Glomerular endothelial cell (primary cell): Measurements from ENCODE around the gene PRCC. TPM values are rescaled to one million over a fixed set of nuclear protein-coding genes. Genes with fewer than 3 reads are reported as not detected.

Experiments used
- DNase-seq: peaks from one replicate; pipeline ENCODE4 v3.0.0-alpha.2; 2011; ENCODE audit warnings: low read depth, low spot score; ENCODE audit errors: extremely low read depth
- total RNA-seq: library from RNA; depleted of rRNA; stranded (reverse); fragments of >200 nt; gene quantifications from 2 replicates; pipeline ENCODE4 v1.2.3, GENCODE V29; 2015

Gene PRCC, protein sequence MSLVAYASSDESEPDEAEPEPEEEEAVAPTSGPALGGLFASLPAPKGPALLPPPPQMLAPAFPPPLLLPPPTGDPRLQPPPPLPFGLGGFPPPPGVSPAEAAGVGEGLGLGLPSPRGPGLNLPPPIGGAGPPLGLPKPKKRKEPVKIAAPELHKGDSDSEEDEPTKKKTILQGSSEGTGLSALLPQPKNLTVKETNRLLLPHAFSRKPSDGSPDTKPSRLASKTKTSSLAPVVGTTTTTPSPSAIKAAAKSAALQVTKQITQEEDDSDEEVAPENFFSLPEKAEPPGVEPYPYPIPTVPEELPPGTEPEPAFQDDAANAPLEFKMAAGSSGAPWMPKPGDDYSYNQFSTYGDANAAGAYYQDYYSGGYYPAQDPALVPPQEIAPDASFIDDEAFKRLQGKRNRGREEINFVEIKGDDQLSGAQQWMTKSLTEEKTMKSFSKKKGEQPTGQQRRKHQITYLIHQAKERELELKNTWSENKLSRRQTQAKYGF
- 51.5 and 55.0 TPM in 2 replicates for total RNA-seq

DNA sequence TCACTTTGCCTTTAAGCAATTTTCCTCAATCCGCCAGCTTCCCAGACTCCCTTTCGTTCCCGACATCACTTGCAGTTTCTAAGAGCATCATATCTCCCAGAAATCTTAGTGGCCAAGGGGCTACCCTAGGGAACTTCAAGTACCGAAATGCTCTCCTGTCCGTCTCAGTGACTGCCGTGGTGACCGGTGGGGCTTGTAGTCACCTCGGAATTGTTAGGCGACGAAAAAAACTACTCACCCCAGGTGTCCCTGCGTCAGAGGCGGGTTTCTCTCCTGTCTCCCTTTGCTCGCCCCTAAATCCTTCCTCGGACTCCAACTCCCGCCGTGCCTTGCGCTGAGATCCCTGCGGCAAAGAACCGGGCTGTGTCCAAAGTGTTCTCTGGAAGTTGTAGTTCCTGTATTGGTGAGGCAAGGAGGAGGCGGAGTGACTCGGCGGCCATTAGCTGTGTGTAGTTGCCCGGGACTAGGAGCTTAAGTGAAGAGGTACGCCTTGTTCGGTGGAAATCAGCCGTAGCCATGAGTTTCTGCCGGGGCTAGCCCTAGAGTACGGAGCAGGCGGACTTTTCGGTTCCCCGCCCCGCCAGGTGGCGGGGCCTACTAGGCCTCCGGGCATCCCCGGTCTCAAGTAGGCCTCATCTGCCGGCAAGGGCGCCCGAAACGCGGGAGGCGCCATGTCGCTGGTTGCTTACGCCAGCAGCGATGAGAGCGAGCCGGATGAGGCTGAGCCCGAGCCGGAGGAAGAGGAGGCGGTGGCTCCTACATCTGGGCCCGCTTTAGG is at the start of gene PRCC:
TSS of gene PRCC (plus strand) at position 435 of the 778 bp plus-strand sequence. CDS start at position 672, 237 bp downstream.
- DNase-seq, result peak; percentile 99

DNA sequence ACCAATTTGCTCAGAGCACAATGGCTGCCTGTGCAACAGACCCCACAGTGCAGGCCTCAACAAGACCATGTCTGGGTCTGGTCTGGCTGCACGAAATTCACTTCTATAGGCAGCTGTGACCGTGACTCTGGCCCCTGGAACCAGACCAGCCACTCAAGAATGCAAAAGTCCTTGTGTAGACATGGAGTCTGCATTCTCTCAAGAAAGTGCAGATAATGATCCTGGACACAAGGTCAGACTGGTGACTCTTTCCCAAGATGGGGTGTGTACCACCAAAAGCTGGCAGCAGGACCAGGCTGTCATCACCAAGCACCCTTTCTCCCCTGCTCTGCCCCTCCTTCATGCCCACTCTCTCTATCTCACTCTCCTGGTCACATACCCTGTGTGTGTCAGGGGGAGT is 46.2 kb upstream of the PRCC start:
- DNase-seq, result no peak

DNA sequence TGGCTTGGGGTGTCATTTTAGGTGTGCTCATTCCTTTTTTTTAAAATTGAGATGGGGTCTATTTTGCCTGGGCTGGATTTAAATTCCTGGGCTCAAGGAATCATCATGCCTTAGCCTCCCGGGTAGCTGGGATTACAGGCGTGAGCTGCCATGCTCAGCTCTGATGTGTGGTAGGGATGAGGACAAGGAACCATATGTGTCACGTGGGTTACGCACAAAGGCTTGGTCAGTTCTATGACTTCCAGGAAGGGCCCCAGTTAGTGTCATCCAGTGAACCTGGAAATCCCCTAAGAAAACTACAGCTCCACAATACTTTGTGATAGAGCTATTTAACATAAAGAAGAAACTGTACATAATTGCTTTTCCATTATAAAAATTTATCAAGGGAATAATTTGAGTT is 45.8 kb upstream of the PRCC start:
- DNase-seq, result no peak

DNA sequence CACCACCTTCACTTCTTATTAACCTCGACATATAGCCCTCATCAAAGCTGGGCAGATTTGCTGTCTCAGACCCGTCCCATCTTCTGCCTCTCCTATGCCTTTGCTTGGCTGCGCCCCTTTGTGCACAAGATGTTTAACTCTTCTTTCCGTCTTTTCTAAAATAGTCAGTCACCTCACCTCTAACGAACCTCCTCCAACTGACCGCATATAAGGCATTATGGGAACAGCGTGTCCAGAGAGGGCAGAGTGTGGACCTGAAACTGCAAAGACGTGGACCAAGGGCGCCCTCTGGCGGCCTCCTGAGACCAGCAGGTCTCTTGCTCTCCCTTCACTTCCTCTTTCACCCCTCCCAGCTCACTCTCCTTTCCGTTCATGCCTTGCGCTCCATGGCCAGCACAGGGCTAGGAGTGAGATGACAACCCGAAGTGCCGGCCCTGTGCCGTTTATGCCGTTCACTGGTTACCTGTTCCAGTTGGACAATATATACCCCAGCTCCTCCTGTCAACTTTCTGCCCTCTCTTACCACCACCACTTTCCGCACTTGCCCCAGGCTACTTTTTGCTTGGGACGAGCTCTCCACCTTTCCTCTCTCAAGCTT is 41.6 kb upstream of the PRCC start:
- no peak for DNase-seq

DNA sequence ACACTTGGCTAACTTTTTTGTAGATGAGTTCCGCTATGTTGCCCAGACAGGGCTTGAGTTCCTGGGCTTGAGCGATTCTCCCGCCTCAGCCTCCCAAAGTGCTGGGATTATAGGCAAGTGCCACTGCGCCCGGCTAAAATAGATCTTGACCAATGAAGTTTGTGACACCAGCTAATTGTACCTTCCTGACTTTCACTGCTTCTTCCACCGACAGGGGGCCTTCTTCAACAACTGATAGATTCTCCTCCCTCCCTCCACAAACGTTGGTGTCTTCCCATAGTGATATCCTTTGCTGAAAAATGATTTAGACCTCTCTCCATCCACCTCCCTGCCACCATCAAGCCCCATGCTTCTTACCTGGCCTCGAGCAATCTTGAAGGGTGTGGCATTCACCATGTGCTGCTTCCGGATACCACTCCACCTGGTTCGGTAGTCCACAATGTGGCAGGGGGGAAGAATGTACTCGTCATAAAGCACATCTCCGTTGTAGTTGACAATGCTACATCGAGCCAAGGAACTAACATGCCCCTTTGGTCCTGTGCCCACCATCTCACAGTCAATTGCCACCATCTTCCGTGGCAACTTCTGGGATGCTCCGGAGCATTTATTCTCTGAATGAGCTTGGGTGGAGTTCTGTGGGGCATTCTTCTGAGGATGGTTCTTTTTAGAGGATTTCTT is 40.6 kb upstream of the PRCC start:
- no peak for DNase-seq

GRCh38 chr1:156727492-156727891 is 39.8 kb upstream of the PRCC start:
- no peak for DNase-seq

DNA sequence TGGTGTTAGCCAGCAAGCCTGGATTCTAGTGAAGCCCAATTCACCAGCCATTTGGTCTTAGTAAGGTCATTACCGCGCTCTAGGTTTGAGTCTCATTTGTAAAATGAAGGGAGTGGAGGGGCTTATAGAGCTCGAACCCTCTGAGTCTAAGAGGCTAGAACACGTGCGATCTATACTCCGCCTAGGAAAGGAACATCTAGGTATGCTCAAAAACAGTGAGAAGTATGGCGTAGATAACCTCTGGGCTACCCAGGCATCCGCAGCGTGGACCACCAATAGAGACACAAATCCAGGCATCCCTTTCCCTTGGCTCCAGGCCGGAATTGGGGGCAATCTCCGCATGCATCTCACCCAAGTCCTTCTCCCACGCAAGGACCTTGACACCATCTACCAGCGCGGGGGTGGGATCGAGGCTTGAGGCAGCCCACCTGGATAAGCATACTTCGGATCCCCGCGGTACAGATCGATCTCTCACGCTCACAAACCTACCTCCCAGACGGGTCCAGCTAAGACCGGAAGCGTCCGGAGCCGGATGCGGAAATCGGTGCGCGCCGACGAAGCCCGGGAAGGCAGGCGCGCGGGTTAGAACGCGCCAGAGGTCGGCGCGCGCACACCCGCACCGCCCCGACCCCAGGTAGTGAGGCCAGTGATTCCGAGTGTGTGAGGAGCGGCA is 39.3 kb upstream of the PRCC start, which contains the start of gene METTL25B:
TSS of gene METTL25B (plus strand) at position 544 of the 673 bp plus-strand sequence. CDS start 636 bp downstream, outside the sequence.
- DNase-seq, result no peak

DNA sequence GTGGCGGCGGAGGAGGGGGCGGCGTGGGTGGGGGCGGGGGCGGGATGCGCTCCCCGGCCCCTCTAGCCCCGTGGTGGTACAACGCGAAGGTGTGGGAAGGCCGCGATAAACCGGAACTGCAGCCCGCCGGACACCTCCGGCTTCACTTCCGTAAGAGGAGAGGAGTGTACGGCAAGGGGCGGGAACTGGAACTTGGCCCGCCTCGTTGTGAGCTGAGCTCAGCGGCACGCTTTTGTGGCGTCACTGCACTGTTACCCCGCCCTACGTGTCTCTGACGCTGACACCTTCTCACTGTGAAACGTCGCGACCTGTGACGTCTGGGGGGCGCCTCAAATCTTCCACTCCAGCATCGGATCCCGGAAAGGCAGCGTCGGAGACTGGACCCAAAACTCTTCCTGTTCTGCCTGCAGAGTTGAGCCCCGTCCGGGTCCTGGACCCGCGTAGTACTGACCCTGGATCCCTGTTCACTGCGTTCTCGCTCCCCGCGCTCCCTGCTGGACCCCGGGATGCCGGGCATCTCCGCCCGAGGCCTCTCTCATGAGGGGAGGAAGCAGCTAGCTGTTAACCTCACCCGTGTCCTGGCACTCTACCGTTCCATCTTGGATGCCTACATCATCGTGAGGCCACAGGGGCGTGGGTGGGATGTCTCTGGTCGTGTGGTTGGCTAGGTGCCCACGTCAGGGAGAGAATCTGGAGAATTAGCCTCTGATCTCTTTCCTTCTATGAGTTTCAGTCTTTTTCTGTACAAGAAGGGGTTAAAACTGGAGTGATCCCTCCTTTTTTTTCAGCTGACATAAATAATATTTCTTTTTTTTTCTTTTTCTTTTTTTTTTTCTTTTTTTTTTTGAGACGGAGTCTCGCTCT is 38.5 kb upstream of the PRCC start, which contains the start of gene ISG20L2:
TSS of gene ISG20L2 (minus strand) at position 168 of the 864 bp plus-strand sequence. CDS start 1,114 bp downstream, outside the sequence.
- DNase-seq, result peak; percentile 72

GRCh38 chr1:156733989-156734584 is 33.2 kb upstream of the PRCC start:
- no peak for DNase-seq

- DNase-seq, result no peak
Observed at GRCh38 chr1:156738407-156738806, 28.9 kb upstream of the PRCC start.

DNA sequence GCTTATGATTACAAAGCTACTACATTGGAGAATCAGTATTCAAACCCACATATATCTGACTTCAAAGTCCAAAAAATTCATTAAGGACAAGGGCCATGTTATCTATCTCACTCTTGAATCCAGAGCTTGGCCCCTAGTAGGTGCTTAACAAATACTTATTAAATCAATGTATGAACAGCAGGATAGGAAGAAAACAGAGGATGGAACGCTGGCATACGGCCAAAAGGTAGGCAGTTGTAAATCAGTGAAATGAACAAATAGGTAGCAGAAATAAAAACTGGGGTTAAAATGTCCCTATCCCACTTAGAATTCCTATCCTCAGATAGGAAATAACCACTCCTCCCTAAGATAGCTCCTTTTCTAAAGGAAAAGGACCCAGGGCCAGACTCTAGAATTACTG is 28.4 kb upstream of the PRCC start:
- DNase-seq, result no peak

- no peak for DNase-seq
Observed at GRCh38 chr1:156740237-156740740, 27.0 kb upstream of the PRCC start.

DNA sequence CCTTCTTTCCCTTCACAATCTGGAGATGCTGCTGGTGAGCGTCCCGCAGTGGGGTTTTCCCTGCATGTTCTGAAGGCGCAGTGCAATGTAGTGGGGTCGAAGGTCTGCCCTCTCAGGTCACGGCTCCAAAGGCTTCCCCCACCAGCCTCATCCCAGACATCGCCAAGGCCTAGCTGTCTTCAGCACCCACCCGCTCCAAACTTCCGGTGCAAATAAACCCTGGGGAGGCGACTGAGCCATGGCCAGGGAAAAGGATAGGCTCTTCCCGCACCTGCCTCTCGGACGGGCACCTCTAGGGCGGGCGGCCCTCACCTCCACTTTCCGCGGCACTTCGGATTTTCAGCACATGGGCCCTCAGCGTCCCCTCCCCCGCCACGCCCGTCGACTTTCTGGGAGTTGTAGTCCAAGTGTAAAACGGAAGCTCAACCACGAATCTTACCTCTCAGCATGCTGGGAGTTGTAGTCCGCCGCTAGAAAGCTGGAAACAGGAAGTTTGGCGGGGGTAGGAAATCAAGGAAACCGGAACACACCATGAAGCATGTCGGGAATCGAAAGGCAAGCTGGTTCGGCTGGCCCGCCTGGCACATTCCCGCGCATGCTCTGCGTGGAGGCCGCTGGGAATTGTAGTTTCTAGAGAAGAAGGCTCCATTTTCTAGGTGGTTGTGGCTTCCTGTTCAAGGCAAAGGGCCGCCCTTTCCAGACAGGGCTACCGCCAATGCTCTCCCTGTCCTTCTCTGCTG is 26.4 kb upstream of the PRCC start, which contains the start of gene MRPL24:
TSS of gene MRPL24 (minus strand) at position 348 of the 740 bp plus-strand sequence. CDS start 2,384 bp downstream, outside the sequence.
- peak; percentile 98 for DNase-seq

- DNase-seq, result no peak
Observed at GRCh38 chr1:156741481-156741983, 25.8 kb upstream of the PRCC start.

DNA sequence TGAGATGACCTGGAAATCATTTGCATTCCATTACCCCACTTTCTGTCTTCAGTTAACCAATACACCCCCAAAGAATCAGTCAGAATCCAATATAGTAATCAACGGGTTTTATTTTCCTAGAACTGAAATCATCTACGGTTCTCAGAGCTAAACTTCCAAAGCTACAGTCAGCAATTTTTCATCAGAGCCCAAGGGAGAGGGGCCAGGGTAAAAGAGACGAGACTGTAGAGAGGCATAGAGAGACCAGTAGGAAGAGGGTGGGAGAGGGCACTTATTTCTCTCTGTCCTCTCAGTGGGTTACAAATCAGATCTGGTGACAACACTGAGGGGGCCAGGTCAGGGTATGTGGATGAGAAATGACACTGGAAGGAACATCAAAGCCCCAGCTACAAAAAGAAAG is 25.3 kb upstream of the PRCC start:
- DNase-seq, result no peak

GRCh38 chr1:156742801-156743200 is 24.5 kb upstream of the PRCC start:
- no peak for DNase-seq
